ENCODE measurements around the gene KNDC1. TPM values are rescaled to one million over a fixed set of nuclear protein-coding genes. Genes with fewer than 3 reads are reported as not detected.
"Not testable (repeated sequence)": the region's sequence is repeated elsewhere in the genome, so short reads cannot be mapped to it uniquely, and the experiment has no call there.

Gene KNDC1
- total and polyA plus RNA-seq, 10 donors = 0.05 to 3.5 (median 1.0) TPM

DNA sequence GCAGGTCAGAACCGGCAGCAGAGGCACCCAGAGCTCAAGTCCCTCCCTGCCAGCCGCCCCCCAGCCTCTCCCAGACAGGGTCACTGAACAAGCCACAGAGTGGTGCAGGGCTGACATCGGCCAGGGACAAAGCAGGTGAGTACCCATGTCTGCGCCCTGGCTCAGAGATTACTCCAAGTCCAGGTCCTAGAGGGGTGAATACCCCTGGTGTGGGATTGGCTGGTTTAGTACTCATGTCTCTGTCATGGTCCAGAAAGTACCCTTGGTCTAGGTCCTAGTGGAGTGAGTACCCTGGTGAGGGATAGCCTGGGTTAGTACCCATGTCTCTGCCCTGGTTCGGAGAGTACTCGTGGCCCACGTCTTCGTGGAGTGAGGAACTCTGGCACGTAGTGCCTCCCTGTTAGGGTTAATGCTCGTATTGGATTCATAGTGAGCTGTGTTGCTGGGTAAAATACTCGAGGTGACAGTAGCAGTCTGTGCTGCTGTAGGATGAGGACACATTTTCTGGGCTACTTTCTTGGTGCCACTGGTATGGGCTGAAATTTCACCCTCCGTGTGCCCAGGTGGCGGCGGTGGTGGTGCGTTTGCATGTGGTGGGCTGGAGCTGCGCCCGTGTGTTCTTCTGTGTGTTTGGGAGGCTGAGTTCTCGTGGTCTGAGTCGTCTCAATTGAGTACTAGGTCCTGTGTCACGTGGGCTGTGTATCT, 25.5 kb upstream of the KNDC1 start:
- peaks cover 0 to 3% (median 0%) of the 10 kb centered on the region in 7 donors for H3K27me3 ChIP-seq (replicated peaks in 1 of 7)
- H3K36me3 ChIP-seq = no peaks in the 10 kb centered on the region
- DNase-seq = peak; percentile 73
- intact Hi-C loops (cut with DNase I; ENCODE audit: low total_unique reads) = no loop called here
- H3K9me3 ChIP-seq = no peaks in the 10 kb centered on the region
- peaks cover 0 to 3% (median 0%) of the 10 kb centered on the region in 6 donors for H3K4me1 ChIP-seq
- WGBS, 5 donors = 62 to 76% (median 70%) methylated on average over 17 to 20 of the region's 20 CpGs
- TF ChIP-seq POLR2A (IDR thresholded peaks at IDR 0.05) (no peak), POLR2AphosphoS5 (IDR thresholded peaks at IDR 0.05) (no peak)
- TF ChIP-seq, protein P1, sequence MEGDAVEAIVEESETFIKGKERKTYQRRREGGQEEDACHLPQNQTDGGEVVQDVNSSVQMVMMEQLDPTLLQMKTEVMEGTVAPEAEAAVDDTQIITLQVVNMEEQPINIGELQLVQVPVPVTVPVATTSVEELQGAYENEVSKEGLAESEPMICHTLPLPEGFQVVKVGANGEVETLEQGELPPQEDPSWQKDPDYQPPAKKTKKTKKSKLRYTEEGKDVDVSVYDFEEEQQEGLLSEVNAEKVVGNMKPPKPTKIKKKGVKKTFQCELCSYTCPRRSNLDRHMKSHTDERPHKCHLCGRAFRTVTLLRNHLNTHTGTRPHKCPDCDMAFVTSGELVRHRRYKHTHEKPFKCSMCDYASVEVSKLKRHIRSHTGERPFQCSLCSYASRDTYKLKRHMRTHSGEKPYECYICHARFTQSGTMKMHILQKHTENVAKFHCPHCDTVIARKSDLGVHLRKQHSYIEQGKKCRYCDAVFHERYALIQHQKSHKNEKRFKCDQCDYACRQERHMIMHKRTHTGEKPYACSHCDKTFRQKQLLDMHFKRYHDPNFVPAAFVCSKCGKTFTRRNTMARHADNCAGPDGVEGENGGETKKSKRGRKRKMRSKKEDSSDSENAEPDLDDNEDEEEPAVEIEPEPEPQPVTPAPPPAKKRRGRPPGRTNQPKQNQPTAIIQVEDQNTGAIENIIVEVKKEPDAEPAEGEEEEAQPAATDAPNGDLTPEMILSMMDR (IDR thresholded peaks at IDR 0.05 in 8 of 11, conservative IDR thresholded peaks at IDR 0.05 in 3 of 11) = no peak
- H3K4me3 ChIP-seq = no peak overlapping the region
- no peak overlapping the region for H3K27ac ChIP-seq

- H3K27ac ChIP-seq = no peak overlapping the region
- peaks cover 0 to 3% (median 0%) of the 10 kb centered on the region in 6 donors for H3K4me1 ChIP-seq
- no peak for DNase-seq
- no peaks in the 10 kb centered on the region for H3K9me3 ChIP-seq
- intact Hi-C loops (cut with DNase I; ENCODE audit: low total_unique reads) = no loop called here
- H3K4me3 ChIP-seq = no peak overlapping the region
- WGBS, 5 donors = 55 to 78% (median 73%) methylated on average over 6 to 8 of the region's 8 CpGs
- no peaks in the 10 kb centered on the region for H3K36me3 ChIP-seq
- TF ChIP-seq POLR2AphosphoS5 (IDR thresholded peaks at IDR 0.05) = no peak
- no peak for TF ChIP-seq POLR2A (IDR thresholded peaks at IDR 0.05)
- H3K27me3 ChIP-seq (replicated peaks in 1 of 7) = peaks cover 0 to 8% (median 0%) of the 10 kb centered on the region in 7 donors
These were observed 24.9 kb upstream of the KNDC1 start for GRCh38 chr10:133135116-133135465.

- DNase-seq = not testable (repeated sequence)
These were observed 22.4 kb upstream of the KNDC1 start for GRCh38 chr10:133137486-133138145.

GRCh38 chr10:133139551-133140065, 20.4 kb upstream of the KNDC1 start:
- Histone ChIP-seq H3K27me3 (replicated peaks in 1 of 7) (peaks cover 0 to 49% (median 12%) of the 10 kb centered on the region in 7 donors), H3K27ac (no peak overlapping the region), H3K4me3 (no peak overlapping the region), H3K9me3 (no peaks in the 10 kb centered on the region), H3K4me1 (peaks cover 0 to 3% (median 0%) of the 10 kb centered on the region in 6 donors), H3K36me3 (no peaks in the 10 kb centered on the region)
- TF ChIP-seq POLR2AphosphoS5 (IDR thresholded peaks at IDR 0.05) = no peak
- TF ChIP-seq, protein P1 (IDR thresholded peaks at IDR 0.05 in 8 of 11, conservative IDR thresholded peaks at IDR 0.05 in 3 of 11) = no peak
- TF ChIP-seq POLR2A (IDR thresholded peaks at IDR 0.05) = no peak
- intact Hi-C loops (cut with DNase I; ENCODE audit: low total_unique reads) = loop anchor here (10.0 kb wide), 1 partner anchor 115 kb away; no protein-coding TSS in a partner anchor
- WGBS, 5 donors = 16 to 81% (median 34%) methylated on average over 8 to 17 of the region's 17 CpGs
- DNase-seq = peak; percentile 70

More at GRCh38 chr10:133137486-133138145, 22.4 kb upstream of the KNDC1 start:
- H3K4me3 ChIP-seq; H3K9me3 ChIP-seq; intact Hi-C loops (cut with DNase I; ENCODE audit: low total_unique reads); H3K4me1 ChIP-seq; H3K27ac ChIP-seq; H3K36me3 ChIP-seq: not testable (repeated sequence)
- peaks cover 0 to 32% (median 12%) of the 10 kb centered on the region in 7 donors for H3K27me3 ChIP-seq (replicated peaks in 1 of 7)
- WGBS, 5 donors = 85 to 90% (median 87%) methylated on average over 2 to 12 of the region's 12 CpGs; no CpG with 5 or more reads in 1 of the 5 donors
